ENCODE measurements around the gene PLP1. TPM values are rescaled to one million over a fixed set of nuclear protein-coding genes. Genes with fewer than 3 reads are reported as not detected.

PLP1 gene
- total and polyA plus RNA-seq, 2 donors (not counting 3 experiments of a cell fraction or from before 2014, with no cell fraction given) = not detected

DNA sequence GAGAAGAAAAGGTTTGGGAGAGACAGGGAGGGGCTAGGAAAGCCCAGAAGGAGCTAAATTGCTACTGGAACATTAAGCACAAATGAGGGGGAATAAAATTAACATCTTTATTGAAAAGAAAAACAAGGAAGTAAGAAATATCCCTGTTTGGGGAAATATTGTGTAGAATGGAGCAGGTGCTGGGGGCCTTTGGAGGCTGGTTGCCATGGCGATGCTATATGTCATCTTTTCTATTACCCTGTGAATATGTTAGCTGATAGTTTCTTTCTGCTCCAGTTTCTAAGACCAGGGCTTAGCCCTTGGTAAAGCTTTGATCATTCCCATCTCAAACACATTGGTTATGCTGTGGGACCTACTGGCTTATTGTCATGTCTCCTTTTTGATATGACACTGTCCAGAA, 37.2 kb upstream of the PLP1 start:
- H3K9me3 ChIP-seq (replicated peaks; ENCODE audit: control insufficient read depth, insufficient read depth, low read length) = no peaks in the 10 kb centered on the region
- dilution Hi-C loops (cut with MboI; ENCODE audit: extremely low pct_ligation_motif_present, low sequenced_read_pairs) (no loop called here), intact Hi-C loops (cut with micrococcal nuclease) (no loop called here)
- FAIRE-seq (no peak), DNase-seq (ENCODE audit: low read depth, low spot score) (no peak)
- no peaks in the 10 kb centered on the region for H3K9me1 ChIP-seq (replicated peaks; ENCODE audit: control insufficient read depth, extremely low read depth, insufficient read depth, low read length)
- no peak overlapping the region for H3K4me2 ChIP-seq (ENCODE audit: insufficient read depth, low read length)
- H3K27me3 ChIP-seq (ENCODE audit: control insufficient read depth in 2 of 2, insufficient read depth in 2 of 2, low read length in 2 of 2) = no peaks in the 10 kb centered on the region
- H3K4me1 ChIP-seq (ENCODE audit: control insufficient read depth, extremely low read depth, insufficient read depth, low read length) = no peaks in the 10 kb centered on the region
- H4K20me1 ChIP-seq (replicated peaks; ENCODE audit: control insufficient read depth, extremely low read depth, insufficient read depth, low read length) = no peaks in the 10 kb centered on the region
- no peaks in the 10 kb centered on the region for H3K79me2 ChIP-seq (ENCODE audit: control insufficient read depth, insufficient read depth, low read length)
- no peak overlapping the region for H3K4me3 ChIP-seq (replicated peaks in 1 of 3; ENCODE audit: insufficient read depth in 1 of 3, low read depth in 1 of 3, low read length in 3 of 3)
- no peak overlapping the region for H3K9ac ChIP-seq (replicated peaks; ENCODE audit: extremely low read depth, insufficient read depth, low read length)
- no peak overlapping the region for H2AFZ ChIP-seq (ENCODE audit: low read depth, low read length)
- no TSS peak for BruUV-seq (replicated peaks)
- H3K36me3 ChIP-seq (ENCODE audit: control insufficient read depth in 2 of 2, extremely low read depth in 1 of 2, insufficient read depth in 2 of 2, low read length in 2 of 2) = no peaks in the 10 kb centered on the region
- ChIA-PET CTCF (interaction anchor here (0.9 to 1.0 kb wide), 2 partner anchors 36 to 92 kb away, joined by 3 read pairs; no protein-coding TSS in a partner anchor), POLR2A (no interaction called here)
- no peak overlapping the region for H3K27ac ChIP-seq (ENCODE audit: insufficient read depth, low read depth, low read length)
- TF ChIP-seq GATA2 (IDR thresholded peaks at IDR 0.05; ENCODE audit: insufficient read depth, insufficient read length, low read depth, low read length) (no peak), EZH2 (IDR thresholded peaks at IDR 0.05; ENCODE audit: borderline replicate concordance, low read depth, low read length, severe bottlenecking) (no peak), POLR2AphosphoS5 (IDR thresholded peaks at IDR 0.05; ENCODE audit: insufficient read depth, low read depth, low read length) (no peak), MYC (IDR thresholded peaks at IDR 0.05; ENCODE audit: low read depth, low read length) (no peak), POLR2A (IDR thresholded peaks at IDR 0.05; ENCODE audit: low read depth, low read length) (no peak), JUN (IDR thresholded peaks at IDR 0.05; ENCODE audit: borderline replicate concordance, insufficient read depth, insufficient read length, low read depth) (no peak), FOS (IDR thresholded peaks at IDR 0.05; ENCODE audit: borderline replicate concordance, insufficient read depth, low read length) (no peak)
- TF ChIP-seq, protein P1, sequence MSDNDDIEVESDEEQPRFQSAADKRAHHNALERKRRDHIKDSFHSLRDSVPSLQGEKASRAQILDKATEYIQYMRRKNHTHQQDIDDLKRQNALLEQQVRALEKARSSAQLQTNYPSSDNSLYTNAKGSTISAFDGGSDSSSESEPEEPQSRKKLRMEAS (IDR thresholded peaks at IDR 0.05; ENCODE audit: insufficient read depth, insufficient read length) = no peak
- TF ChIP-seq, protein P2, sequence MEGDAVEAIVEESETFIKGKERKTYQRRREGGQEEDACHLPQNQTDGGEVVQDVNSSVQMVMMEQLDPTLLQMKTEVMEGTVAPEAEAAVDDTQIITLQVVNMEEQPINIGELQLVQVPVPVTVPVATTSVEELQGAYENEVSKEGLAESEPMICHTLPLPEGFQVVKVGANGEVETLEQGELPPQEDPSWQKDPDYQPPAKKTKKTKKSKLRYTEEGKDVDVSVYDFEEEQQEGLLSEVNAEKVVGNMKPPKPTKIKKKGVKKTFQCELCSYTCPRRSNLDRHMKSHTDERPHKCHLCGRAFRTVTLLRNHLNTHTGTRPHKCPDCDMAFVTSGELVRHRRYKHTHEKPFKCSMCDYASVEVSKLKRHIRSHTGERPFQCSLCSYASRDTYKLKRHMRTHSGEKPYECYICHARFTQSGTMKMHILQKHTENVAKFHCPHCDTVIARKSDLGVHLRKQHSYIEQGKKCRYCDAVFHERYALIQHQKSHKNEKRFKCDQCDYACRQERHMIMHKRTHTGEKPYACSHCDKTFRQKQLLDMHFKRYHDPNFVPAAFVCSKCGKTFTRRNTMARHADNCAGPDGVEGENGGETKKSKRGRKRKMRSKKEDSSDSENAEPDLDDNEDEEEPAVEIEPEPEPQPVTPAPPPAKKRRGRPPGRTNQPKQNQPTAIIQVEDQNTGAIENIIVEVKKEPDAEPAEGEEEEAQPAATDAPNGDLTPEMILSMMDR (IDR thresholded peaks at IDR 0.05; ENCODE audit: extremely low read depth in 1 of 2, insufficient read depth in 1 of 2, low read depth in 1 of 2, low read length in 2 of 2) = no peak

Data from endothelial cell of umbilical vein (primary cell).